Erythroblast (primary cell): ENCODE results near the gene CAB39L.

ENCODE experiments used
- GATA1 ChIP-seq: IDR thresholded peaks from 2 replicates; pipeline ENCODE4 v1.6.1; 2011; ENCODE audit warnings: low read depth, mild to moderate bottlenecking, control low read depth, low read length, moderate library complexity
- POLR2A ChIP-seq: IDR thresholded peaks from 2 replicates; pipeline ENCODE4 v1.6.1; 2011; ENCODE audit warnings: mild to moderate bottlenecking, low read length

DNA sequence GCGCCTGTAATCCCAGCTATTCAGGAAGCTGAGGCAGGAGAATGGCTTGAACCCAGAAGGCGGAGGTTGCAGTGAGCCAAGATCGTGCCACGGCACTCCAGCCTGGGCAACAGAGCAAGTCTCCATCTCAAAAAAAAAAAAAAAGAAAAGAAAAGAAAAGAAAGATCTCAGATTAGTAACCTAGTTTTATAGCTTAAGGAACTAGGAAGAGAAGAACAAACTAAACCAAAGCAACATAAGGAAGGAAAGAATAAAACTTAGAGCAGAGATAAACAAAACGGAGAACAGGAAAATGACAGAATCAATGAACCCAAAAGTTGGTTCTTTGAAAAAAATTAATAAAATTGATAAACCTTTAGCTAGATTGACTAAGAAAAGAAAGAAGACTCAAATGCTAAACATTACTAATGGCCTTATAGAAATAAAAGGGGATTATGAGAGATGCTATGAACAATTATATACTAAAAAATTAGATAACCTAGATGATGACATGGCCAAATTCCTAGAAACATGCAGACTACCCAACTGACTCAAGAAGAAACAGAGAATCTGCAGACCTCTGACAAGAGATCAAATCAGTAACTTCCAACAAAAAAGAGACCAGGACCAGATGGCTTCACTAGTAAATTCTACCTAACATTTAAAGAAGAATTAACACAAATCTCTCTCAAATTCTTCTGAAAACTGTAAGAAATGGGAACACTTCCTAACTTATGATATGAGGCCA is 127.9 kb downstream of the CAB39L start:
- no peak for TF ChIP-seq POLR2A
- no peak for TF ChIP-seq GATA1
